Astrocyte of the spinal cord (primary cell): ENCODE data around the gene TBATA.

Experiments
- DNase-seq: peaks from one replicate; pipeline ENCODE4 v3.0.0; 2011; ENCODE audit warnings: low read depth, low spot score
- H3K4me3 ChIP-seq: 2 replicates; pipeline ENCODE4 v1.5.1; 2011; ENCODE audit warnings: low read depth, mild to moderate bottlenecking, low read length, moderate library complexity
- CTCF ChIP-seq: IDR thresholded peaks from 2 replicates; pipeline ENCODE4 v1.5.1; 2012; ENCODE audit warnings: low read depth, mild to moderate bottlenecking, low read length, inconsistent platforms
- in situ Hi-C: cut with HindIII; loops from 2 replicates; pipeline ENCODE4 v1.10.0; 2017; ENCODE audit warnings: low sequenced_read_pairs

The TBATA gene

DNA sequence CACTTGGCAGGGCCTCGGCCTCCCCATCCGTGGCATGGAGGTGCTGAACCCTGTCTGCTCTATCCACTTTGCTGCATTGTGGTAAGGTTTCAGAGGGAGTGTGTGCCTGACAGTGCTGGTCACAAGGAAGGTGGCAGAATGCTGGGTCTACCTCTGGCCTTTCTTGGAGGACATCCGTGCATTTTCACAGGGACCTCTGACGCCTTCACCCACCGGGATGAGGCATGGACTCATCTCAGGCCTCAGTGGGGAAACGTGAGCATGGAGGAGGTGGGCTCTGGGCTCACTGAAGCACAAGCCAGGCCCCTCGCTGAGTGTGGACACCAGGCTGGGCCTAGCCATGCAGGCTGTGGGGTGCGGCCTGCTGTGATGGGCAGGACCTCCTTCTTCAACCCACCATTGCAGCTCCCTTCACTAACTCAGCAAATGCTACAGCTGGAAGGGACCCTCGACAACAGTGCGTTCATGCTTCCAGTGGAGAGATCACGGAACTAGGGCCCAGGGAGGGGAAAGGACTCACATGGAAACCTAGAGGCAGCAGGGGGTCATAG is 8.6 kb downstream of the TBATA start:
- no peak for TF ChIP-seq CTCF
- H3K4me3 ChIP-seq = no peak overlapping the region
- in situ Hi-C loops = no loop called here
- DNase-seq = no peak

DNA sequence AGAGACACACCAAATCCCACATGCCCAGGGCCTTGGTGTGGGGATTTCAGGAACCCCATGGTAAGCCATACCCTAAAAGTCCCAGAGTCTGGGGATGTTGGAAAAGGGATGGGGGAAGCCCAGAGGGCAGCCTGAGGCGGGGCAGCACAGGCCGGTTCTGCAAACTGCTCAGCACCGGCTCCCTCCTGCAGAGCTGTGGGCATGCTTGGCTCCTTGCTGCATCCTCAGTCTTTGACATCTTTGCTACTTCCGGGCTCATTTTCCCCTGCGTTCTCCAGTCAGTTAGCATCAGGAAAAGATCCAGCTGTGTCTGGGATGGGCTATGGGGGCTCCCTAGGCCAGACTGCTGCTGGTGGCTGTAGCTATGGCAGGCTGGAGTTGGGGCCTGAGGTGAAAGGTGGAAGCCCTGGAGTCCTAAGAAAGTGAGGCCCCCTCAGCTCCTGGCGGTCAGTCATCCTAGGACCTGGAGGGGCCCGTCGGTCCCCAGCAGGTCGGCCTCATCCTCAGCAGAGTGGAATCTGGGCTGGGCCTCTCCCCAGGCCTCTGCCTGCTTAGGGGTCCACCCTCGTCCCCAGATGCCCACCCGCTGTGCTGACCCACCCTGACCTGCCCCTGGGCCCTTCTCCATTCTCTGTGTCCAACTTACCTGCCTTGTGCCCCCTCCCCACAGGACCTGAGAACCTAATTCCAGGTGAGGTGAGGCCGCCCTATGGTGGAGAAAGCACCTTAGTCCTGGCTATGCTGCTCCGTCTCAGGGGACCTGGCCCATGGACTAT is 9.3 kb downstream of the TBATA start:
- in situ Hi-C loops = no loop called here
- H3K4me3 ChIP-seq = no peak overlapping the region
- TF ChIP-seq CTCF = no peak
- no peak for DNase-seq

DNA sequence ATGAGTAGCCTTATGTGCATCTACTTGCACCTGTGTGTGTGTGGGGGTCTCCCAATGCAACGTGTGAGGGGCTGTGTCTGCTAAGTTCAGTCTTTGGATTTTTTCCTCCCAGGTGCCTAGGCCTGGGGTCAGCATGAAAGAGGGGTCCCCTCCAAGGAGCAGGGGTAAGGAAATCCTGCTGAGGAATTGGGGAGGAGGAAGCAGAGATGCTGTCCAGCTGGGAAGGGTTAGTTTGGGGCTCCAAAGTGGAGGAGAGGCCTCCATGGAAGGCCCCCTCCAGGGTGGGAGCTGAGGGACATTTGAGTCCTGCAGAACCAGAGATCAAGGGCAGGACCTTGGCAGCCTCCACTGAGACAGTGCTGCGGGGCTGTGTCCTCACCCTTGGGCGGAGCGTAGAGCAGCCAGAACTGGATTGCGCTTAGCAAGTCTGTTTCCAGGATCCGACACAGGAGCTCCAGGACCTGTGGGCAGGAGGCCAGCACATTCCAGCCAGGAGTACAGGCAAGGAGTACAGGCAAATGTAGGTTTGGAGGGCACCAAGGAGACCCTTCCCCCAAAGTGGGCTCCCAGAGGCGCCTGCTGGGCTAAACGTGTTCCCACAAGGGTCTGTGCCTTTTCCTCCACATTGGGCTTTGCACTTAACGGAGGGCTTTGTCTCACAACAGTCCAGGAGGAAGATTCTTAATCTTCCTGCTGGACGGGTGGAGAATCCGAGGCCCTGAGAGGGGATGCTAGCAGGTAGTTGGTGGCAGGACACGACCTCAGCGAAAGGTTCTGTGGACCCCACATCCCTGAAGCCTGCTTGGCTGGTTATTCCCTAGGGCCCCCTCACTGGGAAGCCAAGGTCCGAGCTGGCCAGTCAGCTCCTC is 10.1 kb downstream of the TBATA start:
- TF ChIP-seq CTCF = no peak
- no peak for DNase-seq

DNA sequence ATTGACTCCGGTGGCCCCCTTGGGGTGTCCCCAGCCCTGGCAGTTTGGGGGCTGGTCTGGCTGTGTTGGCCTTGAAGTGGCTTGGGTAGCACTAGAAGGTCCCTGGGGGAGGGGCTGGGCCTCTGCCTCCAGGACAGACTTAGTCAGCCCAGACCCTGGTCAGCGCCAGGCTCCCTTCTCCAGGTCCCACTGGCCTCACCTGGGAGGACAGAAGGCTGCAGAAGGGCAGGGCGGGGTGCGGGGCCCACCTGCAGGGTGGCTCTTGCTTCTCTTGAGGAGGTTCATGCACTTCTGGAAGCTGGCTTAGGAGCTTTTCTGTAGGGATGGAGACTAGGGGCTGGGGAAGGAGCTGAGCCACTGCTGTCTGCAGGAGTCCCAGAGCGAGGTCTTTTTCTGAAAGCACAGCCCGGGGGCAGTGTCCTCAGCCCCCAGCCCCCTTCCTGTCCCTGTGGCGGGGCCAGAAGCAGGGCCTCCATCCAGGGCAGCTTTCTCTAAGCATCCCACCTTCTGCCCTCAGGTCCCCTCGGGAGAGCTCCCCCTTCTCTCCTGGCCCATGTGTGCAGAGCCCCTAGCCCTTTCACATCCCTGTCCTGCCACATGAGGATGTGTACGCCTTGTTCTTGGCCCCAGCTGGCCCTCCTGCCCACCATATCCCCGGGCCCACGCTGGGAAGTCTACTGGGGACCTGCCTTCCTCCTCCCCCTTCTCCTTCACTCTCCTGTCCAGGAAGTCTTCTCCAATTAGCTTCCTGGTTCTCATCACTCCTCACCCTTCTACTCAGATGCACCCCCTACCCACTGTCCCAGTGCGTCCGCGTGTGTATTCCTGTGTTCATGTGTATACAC is 11.0 kb downstream of the TBATA start:
- no peak for DNase-seq
- H3K4me3 ChIP-seq = no peak overlapping the region
- TF ChIP-seq CTCF = no peak
- in situ Hi-C loops = no loop called here

More for the DNA sequence above, 10.1 kb downstream of the TBATA start:
- no peak overlapping the region for H3K4me3 ChIP-seq
- in situ Hi-C loops = no loop called here

GRCh38 chr10:70773461-70773860 is 11.7 kb downstream of the TBATA start:
- in situ Hi-C loops = no loop called here
- no peak overlapping the region for H3K4me3 ChIP-seq
- DNase-seq = no peak
- no peak for TF ChIP-seq CTCF

DNA sequence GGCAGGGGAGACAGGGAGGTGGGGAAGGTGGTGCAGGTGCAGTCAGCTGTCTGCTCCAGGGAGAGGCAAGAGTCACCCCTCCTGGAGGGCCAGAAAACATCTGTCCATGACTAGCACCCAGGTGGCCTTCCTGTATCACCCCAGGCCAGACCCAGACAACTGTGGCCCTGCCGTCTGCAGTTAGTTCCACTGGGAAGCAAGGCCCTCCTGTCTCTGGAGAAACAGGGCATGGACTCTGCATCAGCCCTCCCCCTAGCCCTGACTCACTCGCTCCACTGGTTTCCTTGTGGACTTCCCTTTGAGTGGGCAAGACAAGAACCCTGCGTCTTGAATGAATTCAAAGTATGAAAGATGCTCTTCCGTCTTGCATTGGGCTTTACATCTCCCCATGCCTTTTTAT is 12.6 kb downstream of the TBATA start:
- no peak for TF ChIP-seq CTCF
- in situ Hi-C loops = no loop called here
- no peak overlapping the region for H3K4me3 ChIP-seq
- DNase-seq = no peak
